CD14-positive monocyte (primary cell): ENCODE results near the gene MACF1. TPM values are rescaled to one million over a fixed set of nuclear protein-coding genes. Genes with fewer than 3 reads are reported as not detected.

Experiments
- DNase-seq, 3 donors: peaks; one replicate each; pipeline ENCODE4 v3.0.0-alpha.2; 2011 to 2022
- H2AFZ ChIP-seq: 2 replicates; pipeline ENCODE4 v1.6.0; 2012; ENCODE audit warnings: mild to moderate bottlenecking, low read depth, low read length, inconsistent platforms; ENCODE audit not compliant: insufficient read depth, poor library complexity, severe bottlenecking
- H3K27ac ChIP-seq, 2 donors: 1 replicate in 1 of 2; 2 replicates in 1 of 2; pipeline ENCODE4 v1.5.1; 2012 to 2013; ENCODE audit warnings: low read length in 2 of 2, control low read depth in 1 of 2, inconsistent platforms in 1 of 2, low read depth in 1 of 2, mild to moderate bottlenecking in 1 of 2
- H3K27me3 ChIP-seq, 2 donors: one replicate each; pipeline versions ENCODE4 v1.6.0 to v1.6.1; 2011 to 2013; ENCODE audit warnings: low read length in 2 of 2; ENCODE audit not compliant: control insufficient read depth in 2 of 2, insufficient read depth in 2 of 2
- H3K36me3 ChIP-seq, 2 donors: replicated peaks in 1 of 2; 1 replicate in 1 of 2; 2 replicates in 1 of 2; pipeline versions ENCODE4 v1.5.1 to v1.6.1; 2012 to 2013; ENCODE audit warnings: low read length in 2 of 2, control low read depth in 1 of 2, inconsistent platforms in 1 of 2, mild to moderate bottlenecking in 1 of 2; ENCODE audit not compliant: insufficient read depth in 2 of 2, control insufficient read depth in 1 of 2
- H3K4me1 ChIP-seq, 2 donors: 1 replicate in 1 of 2; 2 replicates in 1 of 2; pipeline versions ENCODE4 v1.5.1 to v1.6.1; 2012 to 2013; ENCODE audit warnings: low read length in 2 of 2, control low read depth in 1 of 2, inconsistent platforms in 1 of 2, mild to moderate bottlenecking in 1 of 2, moderate library complexity in 1 of 2; ENCODE audit not compliant: insufficient read depth in 2 of 2, control insufficient read depth in 1 of 2
- H3K4me2 ChIP-seq: replicated peaks from 2 replicates; pipeline ENCODE3; 2012; ENCODE audit warnings: low read length, moderate library complexity, mild to moderate bottlenecking; ENCODE audit not compliant: poor library complexity, severe bottlenecking; ENCODE audit errors: extremely low read depth
- H3K4me3 ChIP-seq, 3 experiments: fragments of 200-600 bp in 1 of 3; sonication (generic) in 1 of 3; replicated peaks in 1 of 3; 1 replicate in 2 of 3; 2 replicates in 1 of 3; pipeline ENCODE4 v1.5.1; 2011 to 2013; ENCODE audit warnings: low read length in 3 of 3, mild to moderate bottlenecking in 3 of 3, control low read depth in 2 of 3, low read depth in 2 of 3, inconsistent platforms in 1 of 3, moderate library complexity in 1 of 3
- H3K79me2 ChIP-seq: 2 replicates; pipeline ENCODE4 v1.6.0; 2012; ENCODE audit warnings: mild to moderate bottlenecking, control low read depth, inconsistent platforms, low read length, moderate library complexity; ENCODE audit not compliant: insufficient read depth
- H3K9ac ChIP-seq: 2 replicates; pipeline ENCODE4 v1.6.0; 2017; ENCODE audit warnings: low read length, mild to moderate bottlenecking; ENCODE audit not compliant: insufficient read depth, poor library complexity, severe bottlenecking
- H3K9me3 ChIP-seq, 2 donors: replicated peaks in 1 of 2; 1 replicate in 1 of 2; 2 replicates in 1 of 2; pipeline versions ENCODE4 v1.5.1 to v1.6.1; 2012 to 2013; ENCODE audit warnings: low read length in 2 of 2, control low read depth in 1 of 2; ENCODE audit not compliant: control insufficient read depth in 1 of 2, insufficient read depth in 1 of 2
- H4K20me1 ChIP-seq: 2 replicates; pipeline ENCODE4 v1.6.0; 2012; ENCODE audit warnings: mild to moderate bottlenecking, low read length, control low read depth, moderate library complexity; ENCODE audit not compliant: insufficient read depth
- H3K27ac Mint-ChIP-seq, 7 donors: one replicate each; pipeline ENCODE4 v1.8.0; 2020; ENCODE audit warnings: mild to moderate bottlenecking in 7 of 7, mixed read lengths in 7 of 7, moderate library complexity in 6 of 7, inconsistent platforms in 2 of 7
- H3K27me3 Mint-ChIP-seq, 3 donors: one replicate each; pipeline ENCODE4 v1.8.0; 2021 to 2022; ENCODE audit warnings: low read depth in 3 of 3, mild to moderate bottlenecking in 3 of 3, mixed read lengths in 3 of 3, moderate library complexity in 3 of 3, inconsistent platforms in 1 of 3
- H3K36me3 Mint-ChIP-seq, 2 donors: one replicate each; pipeline ENCODE4 v1.8.0; 2020; ENCODE audit warnings: mixed read lengths in 2 of 2, inconsistent platforms in 1 of 2, mild to moderate bottlenecking in 1 of 2
- H3K4me1 Mint-ChIP-seq: one replicate; pipeline ENCODE4 v1.8.0; 2020; ENCODE audit warnings: mild to moderate bottlenecking, mixed read lengths
- H3K4me3 Mint-ChIP-seq, 2 donors: one replicate each; pipeline ENCODE4 v1.8.0; 2020; ENCODE audit warnings: mild to moderate bottlenecking in 2 of 2, mixed read lengths in 2 of 2, moderate library complexity in 1 of 2
- H3K9me3 Mint-ChIP-seq, 7 donors: one replicate each; pipeline ENCODE4 v1.8.0; 2020 to 2022; ENCODE audit warnings: mixed read lengths in 7 of 7, mild to moderate bottlenecking in 6 of 7, moderate library complexity in 6 of 7, inconsistent platforms in 2 of 7
- CTCF ChIP-seq: fragments of 200-600 bp; IDR thresholded peaks from one replicate; pipeline ENCODE4 v1.8.0; 2022; ENCODE audit warnings: antibody characterized with exemption, mild to moderate bottlenecking
- WGBS: methylation state at CpG from one replicate; pipeline ENCODE4 v1.1.5; 2013; ENCODE audit warnings: missing lambda C conversion rate; ENCODE audit not compliant: insufficient coverage; 5-methylcytosine and 5-hydroxymethylcytosine counted together
- intact Hi-C, 2 donors: fragments of 100-400 bp; cut with micrococcal nuclease; formaldehyde crosslinking; loops; one replicate each; pipeline versions ENCODE4 v1.15.0 to v1.15.1; 2023
- polyA plus RNA-seq, 3 donors: library from polyadenylated mRNA; depleted of rRNA in 1 of 3; unstranded in 2 of 3; stranded (reverse) in 1 of 3; fragments of 300-500 nt in 2 of 3; fragments of >200 nt in 1 of 3; fragmentation: Illumina TruSeq in 2 of 3; gene quantifications; 1 replicate in 2 of 3; 2 replicates in 1 of 3; pipeline ENCODE4 v1.2.3, GENCODE V29; 2012 to 2021

The MACF1 gene
- polyA plus RNA-seq, 3 donors, result 3.4 to 36.8 (median 4.5) TPM

GRCh38 chr1:39478126-39478915 lies 273.8 kb downstream of the MACF1 start:
- DNase-seq, result no peak
- Histone ChIP-seq H3K9ac (no peak overlapping the region), H3K27ac (no peak overlapping the region), H3K79me2 (no peaks in the 10 kb centered on the region), H4K20me1 (no peaks in the 10 kb centered on the region), H3K9me3 (no peaks in the 10 kb centered on the region), H3K4me1 (no peaks in the 10 kb centered on the region), H3K4me2 (no peak overlapping the region), H3K27me3 (no peaks in the 10 kb centered on the region), H3K4me3 (no peak overlapping the region), H2AFZ (no peak overlapping the region), H3K36me3 (peaks cover 67 to 97% of the 10 kb centered on the region in 2 donors)
- no peak for TF ChIP-seq CTCF
- no peaks in the 10 kb centered on the region for H3K4me1 Mint-ChIP-seq
- H3K9me3 Mint-ChIP-seq, result no peaks in the 10 kb centered on the region
- intact Hi-C loops, result no loop called here
- H3K36me3 Mint-ChIP-seq, result peaks cover 76 to 94% of the 10 kb centered on the region in 2 donors
- 95% methylated on average over 5 of the region's 5 CpGs for WGBS
- peaks cover 0 to 3% (median 2%) of the 10 kb centered on the region in 3 donors for H3K27me3 Mint-ChIP-seq
- no peak overlapping the region for H3K4me3 Mint-ChIP-seq
- H3K27ac Mint-ChIP-seq, result no peak overlapping the region

GRCh38 chr1:39481289-39481688 lies 276.8 kb downstream of the MACF1 start:
- H3K27ac ChIP-seq, result no peak overlapping the region
- no peaks in the 10 kb centered on the region for H3K79me2 ChIP-seq
- no peaks in the 10 kb centered on the region for H3K4me1 Mint-ChIP-seq
- H3K27me3 Mint-ChIP-seq, result peaks cover 0 to 2% (median 0%) of the 10 kb centered on the region in 3 donors
- no peaks in the 10 kb centered on the region for H3K4me1 ChIP-seq
- no peak for TF ChIP-seq CTCF
- intact Hi-C loops, result loop anchor here (10.0 kb wide), 2 partner anchors 54 to 94 kb away; partner anchors contain the start of gene PABPC4 (in 1 of the 2)
- no peaks in the 10 kb centered on the region for H3K27me3 ChIP-seq
- H3K9ac ChIP-seq, result no peak overlapping the region
- no peaks in the 10 kb centered on the region for H4K20me1 ChIP-seq
- no peak overlapping the region for H2AFZ ChIP-seq
- peaks cover 74 to 94% of the 10 kb centered on the region in 2 donors for H3K36me3 Mint-ChIP-seq
- no peak overlapping the region for H3K27ac Mint-ChIP-seq
- no peak overlapping the region for H3K4me3 Mint-ChIP-seq
- no peak overlapping the region for H3K4me2 ChIP-seq
- H3K36me3 ChIP-seq, result peaks cover 76 to 97% of the 10 kb centered on the region in 2 donors
- H3K9me3 Mint-ChIP-seq, result no peaks in the 10 kb centered on the region
- 98% methylated on average over 6 of the region's 6 CpGs for WGBS
- H3K9me3 ChIP-seq, result no peaks in the 10 kb centered on the region
- DNase-seq, result no peak
- no peak overlapping the region for H3K4me3 ChIP-seq
